Measurements from ENCODE around the gene ASTN2.

- TF ChIP-seq, protein P1, sequence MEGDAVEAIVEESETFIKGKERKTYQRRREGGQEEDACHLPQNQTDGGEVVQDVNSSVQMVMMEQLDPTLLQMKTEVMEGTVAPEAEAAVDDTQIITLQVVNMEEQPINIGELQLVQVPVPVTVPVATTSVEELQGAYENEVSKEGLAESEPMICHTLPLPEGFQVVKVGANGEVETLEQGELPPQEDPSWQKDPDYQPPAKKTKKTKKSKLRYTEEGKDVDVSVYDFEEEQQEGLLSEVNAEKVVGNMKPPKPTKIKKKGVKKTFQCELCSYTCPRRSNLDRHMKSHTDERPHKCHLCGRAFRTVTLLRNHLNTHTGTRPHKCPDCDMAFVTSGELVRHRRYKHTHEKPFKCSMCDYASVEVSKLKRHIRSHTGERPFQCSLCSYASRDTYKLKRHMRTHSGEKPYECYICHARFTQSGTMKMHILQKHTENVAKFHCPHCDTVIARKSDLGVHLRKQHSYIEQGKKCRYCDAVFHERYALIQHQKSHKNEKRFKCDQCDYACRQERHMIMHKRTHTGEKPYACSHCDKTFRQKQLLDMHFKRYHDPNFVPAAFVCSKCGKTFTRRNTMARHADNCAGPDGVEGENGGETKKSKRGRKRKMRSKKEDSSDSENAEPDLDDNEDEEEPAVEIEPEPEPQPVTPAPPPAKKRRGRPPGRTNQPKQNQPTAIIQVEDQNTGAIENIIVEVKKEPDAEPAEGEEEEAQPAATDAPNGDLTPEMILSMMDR (IDR thresholded peaks at IDR 0.05; ENCODE audit: extremely low read depth in 1 of 2, insufficient read depth in 1 of 2, low read depth in 1 of 2, low read length in 2 of 2): no peak
- TF ChIP-seq MYC (IDR thresholded peaks at IDR 0.05; ENCODE audit: low read depth, low read length) (no peak), POLR2A (IDR thresholded peaks at IDR 0.05; ENCODE audit: low read depth, low read length) (no peak), POLR2AphosphoS5 (IDR thresholded peaks at IDR 0.05; ENCODE audit: insufficient read depth, low read depth, low read length) (no peak), EZH2 (IDR thresholded peaks at IDR 0.05; ENCODE audit: borderline replicate concordance, low read depth, low read length, severe bottlenecking) (no peak), JUN (IDR thresholded peaks at IDR 0.05; ENCODE audit: borderline replicate concordance, insufficient read depth, insufficient read length, low read depth) (no peak)
- TF ChIP-seq, protein P2, sequence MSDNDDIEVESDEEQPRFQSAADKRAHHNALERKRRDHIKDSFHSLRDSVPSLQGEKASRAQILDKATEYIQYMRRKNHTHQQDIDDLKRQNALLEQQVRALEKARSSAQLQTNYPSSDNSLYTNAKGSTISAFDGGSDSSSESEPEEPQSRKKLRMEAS (IDR thresholded peaks at IDR 0.05; ENCODE audit: insufficient read depth, insufficient read length): no peak
These were observed 401.3 kb downstream of the ASTN2 start for GRCh38 chr9:117013440-117013995.

Data from endothelial cell of umbilical vein (primary cell).